Left lung (tissue), 10 donors: ENCODE data around the gene TTC9. TPM values are rescaled to one million over a fixed set of nuclear protein-coding genes. Genes with fewer than 3 reads are reported as not detected.
A peak's percentile ranks its signal among the peaks of the same experiment; 100 is the strongest.

Source experiments
- ATAC-seq: fragments of 200-7000 bp; cut with Tn5 transposase; one replicate; pipeline ENCODE4 v1.9.1; 2020; ENCODE audit warnings: moderate library complexity
- DNase-seq, 4 donors: peaks; one replicate each; pipeline ENCODE4 v3.0.0-alpha.2; 2013 to 2020
- H3K27ac ChIP-seq, 2 donors: fragments of 200-600 bp; sonication (generic) in 1 of 2; one replicate each; pipeline versions ENCODE4 v1.5.0 to v1.8.0; 2020 to 2021
- H3K27me3 ChIP-seq, 2 donors: fragments of 200-600 bp; sonication (generic) in 1 of 2; one replicate each; pipeline versions ENCODE4 v1.5.0 to v1.8.0; 2020 to 2021
- H3K36me3 ChIP-seq, 2 donors: fragments of 200-600 bp; sonication (generic) in 1 of 2; one replicate each; pipeline versions ENCODE4 v1.5.0 to v1.8.0; 2020 to 2021
- H3K4me1 ChIP-seq, 2 donors: fragments of 200-600 bp; one replicate each; pipeline ENCODE4 v1.8.0; 2021
- H3K4me3 ChIP-seq, 2 donors: fragments of 200-600 bp; sonication (generic) in 1 of 2; one replicate each; pipeline versions ENCODE4 v1.5.0 to v1.8.0; 2020 to 2021; ENCODE audit warnings: mild to moderate bottlenecking in 1 of 2
- H3K9me3 ChIP-seq, 2 donors: fragments of 200-600 bp; sonication (generic) in 1 of 2; one replicate each; pipeline versions ENCODE4 v1.5.0 to v1.8.0; 2020 to 2021
- CTCF ChIP-seq, 2 donors: fragments of 200-600 bp; sonication (generic) in 1 of 2; IDR thresholded peaks; one replicate each; pipeline versions ENCODE4 v1.5.0 to v1.8.0; 2021; ENCODE audit warnings: antibody characterized with exemption in 2 of 2
- intact Hi-C, 2 donors: fragments of 100-400 bp; cut with DNase I; formaldehyde crosslinking; loops; one replicate each; pipeline versions ENCODE4 v1.11.2 to v1.14.2; 2022
- polyA plus RNA-seq, 6 donors: library from polyadenylated mRNA; unstranded; fragments of 120-200 nt; gene quantifications; one replicate each; pipeline ENCODE4 v1.2.1, GENCODE V29; 2013; ENCODE audit not compliant: insufficient read length in 6 of 6
- total RNA-seq, 2 donors: library from RNA; stranded (reverse); fragmentation: NEBNext Ultra II Directional; extraction: Animal tissue kit (Norgen Biotek cat#: 25700); gene quantifications; one replicate each; pipeline ENCODE4 v1.2.1, GENCODE V29; 2021
- donor health status: DM: no; HTN: yes; CAD: no.
- donor health status: DM: no; HTN: no; CAD: no.

TTC9 gene
- total and polyA plus RNA-seq, 8 donors = 4.8 to 10.4 (median 9.4) TPM

- no peaks in the 10 kb centered on the region for H3K9me3 ChIP-seq
- H3K27ac ChIP-seq = peak overlapping the region in 1 of 2 donors; percentile 28
- ATAC-seq (peak; percentile 28), DNase-seq (peak in 2 of 4 donors; percentile 6 to 79)
- intact Hi-C loops = no loop called here
- TF ChIP-seq CTCF (IDR thresholded peaks at IDR 0.05) = no peak
- no peaks in the 10 kb centered on the region for H3K36me3 ChIP-seq
- H3K4me1 ChIP-seq = peaks cover 3 to 20% of the 10 kb centered on the region in 2 donors
- peak overlapping the region; percentile 56 to 65 for H3K4me3 ChIP-seq
- H3K27me3 ChIP-seq = peaks cover 9 to 53% of the 10 kb centered on the region in 2 donors
Measured at GRCh38 chr14:70642303-70643235, 853 bp downstream of the TTC9 start.

GRCh38 chr14:70643967-70644366, 2.3 kb downstream of the TTC9 start:
- Histone ChIP-seq H3K27ac (no peak overlapping the region), H3K27me3 (peaks cover 9 to 48% of the 10 kb centered on the region in 2 donors), H3K4me1 (peaks cover 3 to 20% of the 10 kb centered on the region in 2 donors), H3K9me3 (no peaks in the 10 kb centered on the region), H3K36me3 (no peaks in the 10 kb centered on the region), H3K4me3 (no peak overlapping the region)
- intact Hi-C loops = no loop called here
- ATAC-seq (no peak), DNase-seq (no peak)
- no peak for TF ChIP-seq CTCF (IDR thresholded peaks at IDR 0.05)

GRCh38 chr14:70645892-70646291, 4.2 kb downstream of the TTC9 start:
- Histone ChIP-seq H3K4me1 (peaks cover 3 to 14% of the 10 kb centered on the region in 2 donors), H3K36me3 (no peaks in the 10 kb centered on the region), H3K4me3 (no peak overlapping the region), H3K27me3 (peaks cover 9 to 31% of the 10 kb centered on the region in 2 donors), H3K9me3 (no peaks in the 10 kb centered on the region), H3K27ac (no peak overlapping the region)
- no peak for ATAC-seq
- intact Hi-C loops = no loop called here
- no peak for DNase-seq
- no peak for TF ChIP-seq CTCF (IDR thresholded peaks at IDR 0.05)

- H3K27ac ChIP-seq = no peak overlapping the region
- intact Hi-C loops = no loop called here
- no peak overlapping the region for H3K4me3 ChIP-seq
- peaks cover 9 to 26% of the 10 kb centered on the region in 2 donors for H3K27me3 ChIP-seq
- no peak for TF ChIP-seq CTCF (IDR thresholded peaks at IDR 0.05)
- H3K36me3 ChIP-seq = no peaks in the 10 kb centered on the region
- H3K4me1 ChIP-seq = peaks cover 3 to 10% of the 10 kb centered on the region in 2 donors
- DNase-seq (no peak), ATAC-seq (no peak)
- no peaks in the 10 kb centered on the region for H3K9me3 ChIP-seq
Measured at GRCh38 chr14:70646705-70647104, 5.0 kb downstream of the TTC9 start.

GRCh38 chr14:70648346-70648745, 6.6 kb downstream of the TTC9 start:
- Histone ChIP-seq H3K4me3 (no peak overlapping the region), H3K27me3 (peaks cover 0 to 13% of the 10 kb centered on the region in 2 donors), H3K36me3 (no peaks in the 10 kb centered on the region), H3K9me3 (no peaks in the 10 kb centered on the region), H3K27ac (no peak overlapping the region), H3K4me1 (peaks cover 0 to 3% of the 10 kb centered on the region in 2 donors)
- no peak for DNase-seq
- TF ChIP-seq CTCF (IDR thresholded peaks at IDR 0.05) = no peak
- intact Hi-C loops = no loop called here
- no peak for ATAC-seq
